Activated CD8-positive, alpha-beta memory T cell treated with anti-CD3 and anti-CD28 coated beads for 36 hours (primary cell): ENCODE results near the gene NUDCD3. TPM values are rescaled to one million over a fixed set of nuclear protein-coding genes. Genes with fewer than 3 reads are reported as not detected.
"Not testable (repeated sequence)": the region's sequence is repeated elsewhere in the genome, so short reads cannot be mapped to it uniquely, and the experiment has no call there.

Source experiments
- CTCF ChIA-PET: fragments of 350-600 bp; sonication (Branson Sonifier 250); formaldehyde crosslinking; loops from one replicate; lab custom pipeline; 2021; ENCODE audit warnings: antibody characterized with exemption; lab: Charles Lee
- POLR2A ChIA-PET: fragments of 350-600 bp; sonication (Branson Sonifier 250); formaldehyde crosslinking; loops from one replicate; lab custom pipeline; 2021; ENCODE audit warnings: antibody characterized with exemption; lab: Charles Lee
- total RNA-seq, 2 experiments: library from RNA; stranded (reverse); gene quantifications; one replicate each; pipeline ENCODE4 v1.2.3, GENCODE V29; 2021

Gene NUDCD3
- total RNA-seq, 2 experiments from 2014 or later = 94.9 to 106 TPM

- ChIA-PET CTCF (no interaction called here), POLR2A (no interaction called here)
These were observed 57.0 kb downstream of the NUDCD3 start for GRCh38 chr7:44433255-44434022.

GRCh38 chr7:44432381-44432977, 58.0 kb downstream of the NUDCD3 start:
- ChIA-PET POLR2A (interaction anchor here (0.5 kb wide), 1 partner anchor 36 kb away, joined by 7 read pairs; no protein-coding TSS in a partner anchor), CTCF (no interaction called here)

GRCh38 chr7:44431091-44431608, 59.3 kb downstream of the NUDCD3 start:
- POLR2A ChIA-PET = no interaction called here
- CTCF ChIA-PET = interaction anchor here (0.5 to 1.2 kb wide), 3 partner anchors 30 to 467 kb away, joined by 4 read pairs; no protein-coding TSS in a partner anchor

- ChIA-PET POLR2A (no interaction called here), CTCF (no interaction called here)
These were observed 60.4 kb downstream of the NUDCD3 start for GRCh38 chr7:44430054-44430453.

- POLR2A ChIA-PET, CTCF ChIA-PET: not testable (repeated sequence)
These were observed 65.7 kb downstream of the NUDCD3 start for GRCh38 chr7:44424762-44425161.

- ChIA-PET POLR2A (no interaction called here), CTCF (no interaction called here)
These were observed 73.5 kb downstream of the NUDCD3 start for GRCh38 chr7:44416941-44417340.

GRCh38 chr7:44415510-44415909, 74.9 kb downstream of the NUDCD3 start:
- POLR2A ChIA-PET = no interaction called here

GRCh38 chr7:44415047-44415446, 75.4 kb downstream of the NUDCD3 start:
- ChIA-PET POLR2A (no interaction called here), CTCF (interaction anchor here (1.4 kb wide), 1 partner anchor 120 kb away, joined by 3 read pairs; no protein-coding TSS in a partner anchor)

More at GRCh38 chr7:44415510-44415909, 74.9 kb downstream of the NUDCD3 start:
- CTCF ChIA-PET = interaction anchor here (1.4 kb wide), 1 partner anchor 119 kb away, joined by 3 read pairs; no protein-coding TSS in a partner anchor

- ChIA-PET POLR2A (no interaction called here), CTCF (interaction anchor here (0.8 kb wide), 1 partner anchor 132 kb away, joined by 3 read pairs; no protein-coding TSS in a partner anchor)
These were observed 79.2 kb downstream of the NUDCD3 start for GRCh38 chr7:44411306-44411705.

- CTCF ChIA-PET = interaction anchor here (0.6 kb wide), 1 partner anchor 564 kb away, joined by 3 read pairs; no protein-coding TSS in a partner anchor
- POLR2A ChIA-PET = no interaction called here
These were observed 81.9 kb downstream of the NUDCD3 start for GRCh38 chr7:44408596-44408995.

GRCh38 chr7:44403775-44404174, 86.7 kb downstream of the NUDCD3 start:
- ChIA-PET CTCF (no interaction called here), POLR2A (no interaction called here)

- ChIA-PET CTCF (no interaction called here), POLR2A (no interaction called here)
These were observed 87.2 kb downstream of the NUDCD3 start for GRCh38 chr7:44403176-44403759.

- ChIA-PET CTCF (interaction anchor here (1.2 kb wide), 1 partner anchor 162 kb away, joined by 3 read pairs; no protein-coding TSS in a partner anchor), POLR2A (no interaction called here)
These were observed 87.9 kb downstream of the NUDCD3 start for GRCh38 chr7:44402401-44403060.

GRCh38 chr7:44401692-44402091, 88.8 kb downstream of the NUDCD3 start:
- POLR2A ChIA-PET = no interaction called here
- CTCF ChIA-PET = interaction anchor here (1.0 to 1.2 kb wide), 2 partner anchors 160 to 161 kb away, joined by 3 read pairs; no protein-coding TSS in a partner anchor

- POLR2A ChIA-PET = no interaction called here
- CTCF ChIA-PET = no interaction called here
These were observed 90.4 kb downstream of the NUDCD3 start for GRCh38 chr7:44400033-44400511.

GRCh38 chr7:44398953-44399574, 91.4 kb downstream of the NUDCD3 start:
- POLR2A ChIA-PET = no interaction called here
- CTCF ChIA-PET = no interaction called here

GRCh38 chr7:44398511-44398911, 91.9 kb downstream of the NUDCD3 start:
- CTCF ChIA-PET = no interaction called here
- POLR2A ChIA-PET = no interaction called here

- POLR2A ChIA-PET = no interaction called here
- CTCF ChIA-PET = no interaction called here
These were observed 93.4 kb downstream of the NUDCD3 start for GRCh38 chr7:44396931-44397545.
